GM13977 (cell line): Measurements from ENCODE around the gene PDE4B.

Source experiments
- DNase-seq: peaks from one replicate; pipeline ENCODE4 v3.0.0; 2012; ENCODE audit warnings: low spot score
- CTCF ChIP-seq: IDR thresholded peaks from 2 replicates; pipeline ENCODE4 v1.5.1; 2012; ENCODE audit warnings: mild to moderate bottlenecking, control low read depth; ENCODE audit not compliant: insufficient read depth; ENCODE audit errors: extremely low read depth, missing control alignments
- in situ Hi-C: fragments of 300-500 bp; cut with MboI; formaldehyde crosslinking; loops from one replicate; pipeline ENCODE4 v1.12.0; 2022; ENCODE audit warnings: low sequenced_read_pairs, low pct_unique_long_range_greater_than_20kb, mixed read lengths, inconsistent platforms; ENCODE audit not compliant: unreplicated experiment

PDE4B gene

GRCh38 chr1:66300972-66301451 lies 508.3 kb downstream of the PDE4B start:
- DNase-seq, result peak; percentile 10
- no peak for TF ChIP-seq CTCF
- in situ Hi-C loops, result no loop called here

- in situ Hi-C loops, result no loop called here
- no peak for DNase-seq
- TF ChIP-seq CTCF, result no peak
Measured at GRCh38 chr1:66302184-66302742, 509.6 kb downstream of the PDE4B start.

- DNase-seq, result no peak
- in situ Hi-C loops, result no loop called here
- TF ChIP-seq CTCF, result no peak
Measured at GRCh38 chr1:66302815-66303214, 510.1 kb downstream of the PDE4B start.

GRCh38 chr1:66303646-66304045 lies 511.0 kb downstream of the PDE4B start:
- no peak for TF ChIP-seq CTCF

GRCh38 chr1:66304128-66304527 lies 511.4 kb downstream of the PDE4B start:
- TF ChIP-seq CTCF, result no peak
- no peak for DNase-seq
- in situ Hi-C loops, result no loop called here

More at GRCh38 chr1:66303646-66304045, 511.0 kb downstream of the PDE4B start:
- in situ Hi-C loops, result no loop called here
- DNase-seq, result no peak

GRCh38 chr1:66305927-66306326 lies 513.2 kb downstream of the PDE4B start:
- TF ChIP-seq CTCF, result no peak
- peak; percentile 12 for DNase-seq
- in situ Hi-C loops, result no loop called here
